Vagina (tissue), 2 donors: ENCODE data around the gene SHC1.

Source experiments
- CTCF ChIP-seq, 3 experiments: fragments of 450-650 bp in 2 of 3; fragments of 200-600 bp in 1 of 3; sonication (generic) in 1 of 3; IDR thresholded peaks; one replicate each; pipeline ENCODE4 v1.5.1; 2017 to 2019; ENCODE audit warnings: antibody characterized with exemption in 3 of 3, mild to moderate bottlenecking in 2 of 3, moderate library complexity in 2 of 3
- POLR2A ChIP-seq, 2 donors: fragments of 450-650 bp; IDR thresholded peaks; one replicate each; pipeline ENCODE4 v1.6.1; 2017; ENCODE audit warnings: antibody characterized with exemption in 2 of 2, mild to moderate bottlenecking in 2 of 2, moderate library complexity in 2 of 2
- POLR2AphosphoS5 ChIP-seq, 2 donors: sonication (generic); formaldehyde crosslinking; IDR thresholded peaks; one replicate each; pipeline ENCODE4 v1.9.0; 2017; ENCODE audit warnings: antibody characterized with exemption in 2 of 2, mild to moderate bottlenecking in 2 of 2, low read depth in 1 of 2; ENCODE audit not compliant: insufficient read depth in 1 of 2

DNA sequence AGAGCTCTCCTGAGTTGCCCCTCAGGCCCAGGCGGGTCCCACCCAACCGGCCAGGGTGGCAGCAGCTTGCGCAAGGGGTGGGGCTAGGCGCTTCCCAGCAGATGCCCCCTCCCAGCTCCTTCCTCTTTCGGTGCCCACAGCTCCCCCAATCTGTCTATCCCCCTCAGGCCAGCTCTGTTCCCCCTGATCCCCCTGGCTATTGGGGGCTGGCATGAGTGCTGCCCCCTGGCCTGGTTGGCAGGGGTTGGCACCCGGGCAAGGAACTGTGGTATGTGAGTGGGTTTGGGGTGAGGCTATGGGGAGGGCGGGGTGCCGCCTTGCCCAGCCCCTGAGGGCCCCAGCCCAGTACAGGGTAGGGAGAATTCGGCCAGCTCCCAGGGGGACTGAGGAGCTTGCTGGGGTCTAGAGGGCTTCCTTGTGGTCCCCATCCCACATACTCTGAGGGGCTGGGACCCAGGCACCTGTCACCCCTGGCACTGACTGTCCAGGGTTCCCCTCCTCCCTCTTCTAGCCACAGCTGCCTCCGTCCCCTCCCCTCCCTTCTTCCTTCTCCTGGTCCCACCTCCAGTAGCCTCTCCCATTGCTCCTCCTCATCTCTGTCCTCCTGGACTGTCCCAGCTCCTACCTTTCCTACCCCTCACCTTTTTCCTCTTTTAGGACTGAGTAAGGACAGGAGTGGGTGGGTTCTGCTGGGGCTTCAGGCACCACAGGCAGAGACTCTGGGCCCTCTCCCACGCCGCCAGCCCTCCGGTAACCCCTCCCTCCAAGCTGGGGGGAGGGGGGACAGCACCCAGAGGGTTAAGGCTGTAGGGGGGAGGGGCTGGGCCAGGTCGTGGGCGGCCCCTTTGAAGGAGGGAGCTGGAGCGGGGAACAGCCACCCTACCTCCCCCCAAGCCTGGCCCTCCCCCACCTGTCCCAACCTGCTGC, 37.7 kb upstream of the SHC1 start:
- TF ChIP-seq CTCF (IDR thresholded peaks at IDR 0.05): no peak
- no peak for TF ChIP-seq POLR2A (IDR thresholded peaks at IDR 0.05)
- peak in 1 of 2 donors; percentile 28 for TF ChIP-seq POLR2AphosphoS5 (IDR thresholded peaks at IDR 0.05; ENCODE audit: insufficient read depth in 1 of 2, low read depth in 1 of 2)
